Left ventricle myocardium superior (tissue), 1 donor: ENCODE measurements around the gene MACROD2. TPM values are rescaled to one million over a fixed set of nuclear protein-coding genes. Genes with fewer than 3 reads are reported as not detected.
"Not testable (repeated sequence)": the region's sequence is repeated elsewhere in the genome, so short reads cannot be mapped to it uniquely, and the experiment has no call there.

ENCODE experiments used
- ATAC-seq: fragments of 200-7000 bp; cut with Tn5 transposase; one replicate; pipeline ENCODE4 v1.9.1; 2020; ENCODE audit warnings: mild to moderate bottlenecking, moderate library complexity
- DNase-seq: peaks from one replicate; pipeline ENCODE4 v3.0.0-alpha.2; 2020
- intact Hi-C: fragments of 100-400 bp; cut with micrococcal nuclease; formaldehyde crosslinking; loops from one replicate; pipeline ENCODE4 v1.11.0; 2022
- total RNA-seq: library from RNA; stranded (reverse); fragmentation: NEBNext Ultra II Directional; extraction: Animal tissue kit (Norgen Biotek cat#: 25700); gene quantifications from one replicate; pipeline ENCODE4 v1.2.1, GENCODE V29; 2021
- donor health status: DM: no; HTN: yes; CAD: no; lungs with severe emphysema.

The MACROD2 gene
- total RNA-seq, 1 donor from 2014 or later, result 3.5 TPM

DNA sequence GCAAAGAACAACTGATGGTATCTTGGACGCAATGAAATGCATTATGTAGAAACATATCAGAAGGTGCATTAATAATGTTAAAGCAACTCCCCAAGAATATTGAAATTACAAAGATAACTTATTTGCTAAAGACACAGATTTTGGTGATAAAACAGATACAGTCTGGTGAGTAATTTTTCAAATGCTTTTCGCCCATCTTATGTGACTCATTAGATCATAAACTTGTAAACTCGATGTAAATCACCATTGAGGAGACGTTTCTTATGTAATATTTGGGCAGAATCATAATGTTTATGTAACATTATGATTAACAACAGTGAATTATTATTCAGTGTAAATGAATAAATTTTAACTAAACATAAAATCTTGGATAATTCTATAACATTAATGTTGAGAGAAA is 1969.8 kb downstream of the MACROD2 start:
- intact Hi-C loops, result no loop called here

DNA sequence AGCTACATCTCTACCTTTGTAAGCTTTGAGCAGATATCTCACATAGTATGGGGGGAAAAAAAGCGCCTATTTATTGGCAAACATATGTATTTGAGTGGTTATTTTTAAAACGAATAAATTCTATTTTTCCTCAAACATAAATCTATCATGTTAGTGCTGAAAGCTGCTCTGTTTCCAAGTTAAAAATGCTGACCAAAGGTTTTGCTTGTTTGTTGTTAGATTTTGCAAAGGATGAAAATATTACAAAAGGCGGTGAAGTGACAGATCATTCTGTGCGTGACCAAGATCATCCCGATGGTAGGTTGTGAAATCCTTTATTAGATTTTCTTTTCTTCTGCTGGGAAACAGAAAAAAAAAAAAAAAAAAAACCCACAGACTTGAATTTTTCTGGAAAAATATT is 1972.0 kb downstream of the MACROD2 start:
- intact Hi-C loops, result no loop called here
- ATAC-seq, result no peak
- DNase-seq, result no peak

More for the DNA sequence above, 1969.8 kb downstream of the MACROD2 start:
- no peak for ATAC-seq
- no peak for DNase-seq

DNA sequence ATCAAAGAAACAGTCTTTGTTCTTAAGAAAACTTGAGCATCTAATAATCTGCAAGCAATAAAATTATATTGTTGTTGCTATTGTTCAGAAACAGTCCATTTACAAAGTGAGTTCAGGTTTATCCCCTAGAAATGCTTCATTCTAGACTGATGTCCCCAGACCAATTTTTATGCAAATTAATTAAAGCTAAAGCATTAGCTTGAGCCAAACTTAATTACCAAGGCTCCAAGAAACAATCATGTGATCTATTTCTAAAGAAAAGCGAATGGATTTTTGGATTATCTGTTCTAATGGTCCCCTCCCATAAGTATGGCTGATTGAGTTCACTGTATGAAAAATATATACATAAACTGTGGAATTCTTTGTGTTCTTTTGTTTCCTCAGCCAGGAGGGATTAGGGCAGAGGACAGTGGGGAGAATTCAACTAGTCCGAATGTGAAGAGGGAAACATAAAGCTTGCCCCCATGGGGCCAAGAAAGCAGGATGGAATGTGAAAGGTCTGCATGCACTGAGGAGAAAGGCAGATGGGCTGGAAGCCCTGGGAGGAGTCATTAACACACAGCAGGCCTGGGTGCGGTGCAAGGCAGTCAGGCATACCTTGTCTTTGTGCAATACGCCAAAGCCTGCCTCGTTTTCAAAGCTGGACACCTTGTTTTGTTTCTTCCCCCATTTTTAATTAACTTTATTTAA is 1980.9 kb downstream of the MACROD2 start:
- intact Hi-C loops, result no loop called here
- DNase-seq, result no peak
- no peak for ATAC-seq

DNA sequence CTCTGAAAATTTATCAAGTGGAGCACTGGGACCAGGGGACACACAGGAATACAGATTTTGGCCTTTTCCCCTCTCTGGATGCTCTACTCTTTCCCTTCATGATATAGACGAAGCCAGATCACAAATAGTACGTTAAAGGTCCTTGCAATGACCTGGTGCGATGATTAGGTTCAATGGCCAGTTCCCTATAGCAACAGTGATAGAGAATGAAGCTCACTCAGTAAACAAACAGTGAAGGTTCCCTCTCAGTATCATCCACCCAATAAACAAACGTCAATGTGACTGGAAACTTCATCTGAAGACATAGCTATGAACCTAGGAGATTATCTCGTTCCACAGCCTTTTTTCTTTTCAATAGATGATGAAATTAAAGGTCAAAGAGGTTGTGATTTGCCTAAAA is 1981.7 kb downstream of the MACROD2 start:
- DNase-seq, result no peak
- no peak for ATAC-seq
- intact Hi-C loops, result no loop called here

DNA sequence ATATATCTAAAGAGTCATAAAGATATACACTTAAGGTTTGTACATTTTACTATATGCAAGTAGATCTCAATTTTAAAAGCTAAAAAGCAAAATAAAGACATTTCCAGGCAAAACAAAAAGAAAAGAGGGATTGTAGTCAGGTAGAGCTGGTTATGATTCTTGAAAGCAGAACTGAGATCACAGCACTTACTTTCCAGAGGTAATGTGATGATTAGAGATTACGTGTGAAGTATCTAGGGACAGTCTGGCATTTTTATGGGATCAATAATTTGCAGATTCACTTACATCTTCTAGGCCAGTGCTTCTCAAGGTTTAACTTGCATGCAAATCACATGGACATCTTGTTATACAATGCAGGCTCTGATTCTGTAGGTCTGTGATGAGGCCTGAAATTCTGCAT is 1982.4 kb downstream of the MACROD2 start:
- ATAC-seq, result no peak
- DNase-seq, result no peak
- intact Hi-C loops, result no loop called here

DNA sequence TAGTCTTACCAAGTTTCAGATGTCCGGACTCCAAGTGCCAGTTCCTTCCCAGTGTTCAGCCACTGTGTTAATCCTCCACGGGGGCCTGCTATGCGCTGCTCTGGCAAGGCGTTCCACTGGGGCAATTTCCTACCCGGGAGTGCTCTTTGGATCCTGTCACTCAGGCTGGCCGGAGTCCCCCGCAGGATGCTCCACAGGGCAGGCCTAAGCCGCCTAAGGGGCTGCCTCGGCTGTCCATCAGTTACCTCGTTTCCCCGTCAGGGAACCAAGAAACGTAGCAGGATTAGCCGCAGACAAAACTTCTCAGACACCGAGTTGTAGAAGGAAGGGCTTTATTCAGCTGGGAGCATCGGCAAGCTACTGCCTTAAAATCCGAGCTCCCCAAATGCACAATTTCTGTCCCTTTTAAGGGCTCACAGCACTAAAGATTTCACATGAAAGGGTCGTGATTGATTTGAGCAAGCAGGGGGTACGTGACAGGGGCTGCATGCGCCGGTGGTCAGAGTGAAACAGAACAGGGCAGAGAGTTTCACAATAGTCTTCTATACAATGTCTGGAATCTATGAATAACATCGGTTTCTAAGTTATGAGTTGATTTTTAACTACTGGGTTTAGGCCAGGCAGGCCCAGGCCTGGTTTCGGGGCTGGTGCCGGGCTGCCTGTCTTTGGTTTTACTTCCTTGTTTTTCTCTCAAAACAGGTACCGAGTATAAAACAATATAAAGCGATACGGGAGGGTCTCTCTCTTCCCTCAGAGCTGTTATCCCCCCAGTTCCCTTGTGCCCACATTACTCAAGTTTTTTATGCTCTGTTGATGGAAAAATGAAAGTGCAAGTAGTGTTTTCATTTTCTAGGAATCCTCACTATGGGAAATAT is 1990.4 kb downstream of the MACROD2 start:
- DNase-seq, ATAC-seq, intact Hi-C loops: not testable (repeated sequence)

DNA sequence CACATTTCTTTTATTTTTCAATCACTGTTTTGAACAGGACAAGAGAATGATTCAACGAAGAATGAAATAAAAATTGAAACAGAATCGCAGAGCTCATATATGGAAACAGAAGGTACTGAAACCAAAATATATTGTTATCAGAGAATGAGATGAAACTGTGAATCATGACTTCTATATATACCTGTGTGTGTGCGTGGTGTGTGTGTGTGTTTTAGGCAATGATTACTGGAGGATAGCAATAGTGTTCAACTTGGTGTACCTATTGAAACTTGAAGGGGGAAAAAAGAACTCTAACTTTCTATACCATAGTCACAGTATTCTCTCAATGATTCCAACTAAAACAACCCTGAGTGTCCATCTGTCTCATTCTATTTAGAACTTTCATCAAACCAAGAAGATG is 1991.4 kb downstream of the MACROD2 start:
- ATAC-seq (no peak), DNase-seq (no peak)
- intact Hi-C loops, result no loop called here

DNA sequence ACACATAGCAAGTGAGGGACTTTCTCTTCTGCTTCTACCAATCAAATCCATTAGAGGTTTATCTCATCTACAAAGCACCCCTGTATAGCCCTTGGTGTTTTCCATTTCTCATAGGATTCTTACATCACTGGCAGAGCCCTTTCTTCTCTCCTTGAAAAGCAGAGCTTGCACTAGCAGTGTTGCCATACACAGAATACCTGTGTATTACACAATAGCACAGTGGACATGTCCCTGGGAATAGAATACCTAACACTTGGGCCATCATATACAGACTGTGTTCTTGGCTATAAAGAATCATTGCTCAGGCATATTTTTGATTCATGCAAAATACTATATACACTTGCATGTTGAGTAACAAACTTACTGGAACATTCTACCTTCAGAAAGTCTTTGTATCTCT is 1996.0 kb downstream of the MACROD2 start:
- intact Hi-C loops, result no loop called here
- no peak for DNase-seq
- no peak for ATAC-seq

DNA sequence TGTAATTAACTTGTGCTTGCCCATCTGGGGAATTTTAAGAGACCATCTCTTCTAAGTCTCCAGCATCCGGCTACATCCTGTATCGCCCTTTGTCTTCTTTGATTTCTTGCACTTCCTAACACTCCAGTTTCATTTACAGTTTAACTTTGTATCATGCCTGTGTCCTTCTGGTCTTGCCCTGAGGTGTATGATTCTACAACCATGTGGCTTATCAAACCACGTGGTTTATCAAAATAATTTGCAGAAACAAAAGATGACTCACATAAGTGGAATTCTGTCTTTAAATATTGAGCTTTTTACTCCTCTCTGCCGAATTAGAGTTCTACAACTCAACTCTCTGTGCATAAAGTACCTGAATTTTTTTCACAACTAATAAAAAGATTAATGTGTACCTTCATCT is 1997.2 kb downstream of the MACROD2 start:
- ATAC-seq, result no peak

DNA sequence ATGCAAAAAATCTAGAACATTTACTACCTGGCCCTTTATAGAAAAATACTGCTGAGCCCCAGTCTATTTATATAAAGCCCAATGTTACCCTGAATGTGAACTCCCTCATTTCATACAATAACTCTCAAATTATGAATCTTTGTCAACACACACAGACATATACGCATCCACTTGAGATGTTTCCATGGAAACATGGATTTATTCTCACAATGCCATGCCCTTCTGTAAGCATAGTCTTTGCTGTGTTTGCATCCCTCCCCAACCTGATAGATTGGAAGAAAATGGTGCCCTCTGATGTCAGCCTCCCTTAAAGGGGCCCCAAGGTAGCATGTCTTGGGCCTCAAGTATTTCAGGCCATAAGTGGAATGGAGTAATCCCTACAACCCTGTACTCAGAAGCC is 2004.8 kb downstream of the MACROD2 start:
- intact Hi-C loops, result no loop called here
- ATAC-seq (no peak), DNase-seq (no peak)

More for the DNA sequence above, 1997.2 kb downstream of the MACROD2 start:
- intact Hi-C loops, result no loop called here
- no peak for DNase-seq

DNA sequence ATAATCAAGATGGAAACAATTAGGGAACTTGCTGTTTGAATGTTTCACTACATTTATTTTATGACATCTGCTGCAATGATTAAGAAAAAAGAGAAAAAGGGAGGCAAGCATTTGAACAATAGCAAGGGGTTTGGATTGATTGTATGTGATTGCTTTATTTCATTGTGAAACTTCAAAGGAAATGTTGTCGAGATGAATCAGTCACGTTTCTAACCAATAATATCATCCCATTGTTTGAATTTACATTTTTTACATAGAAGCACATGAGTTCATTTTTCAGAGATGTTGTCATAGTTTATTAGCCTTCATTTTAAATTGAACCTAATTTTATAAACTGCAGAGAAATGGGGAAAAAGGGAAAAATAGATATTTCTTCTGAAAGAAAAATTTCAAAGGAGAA is 2006.0 kb downstream of the MACROD2 start:
- DNase-seq, result no peak
- no peak for ATAC-seq
- intact Hi-C loops, result no loop called here

DNA sequence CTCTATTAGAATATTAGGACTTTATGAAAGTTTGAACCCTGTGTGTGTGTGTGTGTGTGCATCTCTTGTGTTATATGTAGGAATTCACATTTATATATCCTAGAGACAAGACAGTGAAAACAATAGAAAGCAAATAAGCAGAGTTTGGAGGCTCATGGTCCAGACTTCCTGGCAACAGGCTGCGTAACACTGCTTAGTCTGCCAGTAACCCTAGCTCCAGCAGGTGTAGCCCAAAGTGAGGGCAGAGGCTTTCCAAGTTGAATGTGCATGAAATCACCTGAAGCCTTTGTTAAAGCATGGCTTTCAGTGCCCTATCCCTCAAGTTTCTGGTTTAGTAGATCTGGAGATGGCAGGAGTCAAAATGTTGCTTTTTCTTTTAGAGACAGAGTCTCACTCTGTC is 2008.0 kb downstream of the MACROD2 start:
- ATAC-seq (no peak), DNase-seq (no peak)
- intact Hi-C loops, result no loop called here

DNA sequence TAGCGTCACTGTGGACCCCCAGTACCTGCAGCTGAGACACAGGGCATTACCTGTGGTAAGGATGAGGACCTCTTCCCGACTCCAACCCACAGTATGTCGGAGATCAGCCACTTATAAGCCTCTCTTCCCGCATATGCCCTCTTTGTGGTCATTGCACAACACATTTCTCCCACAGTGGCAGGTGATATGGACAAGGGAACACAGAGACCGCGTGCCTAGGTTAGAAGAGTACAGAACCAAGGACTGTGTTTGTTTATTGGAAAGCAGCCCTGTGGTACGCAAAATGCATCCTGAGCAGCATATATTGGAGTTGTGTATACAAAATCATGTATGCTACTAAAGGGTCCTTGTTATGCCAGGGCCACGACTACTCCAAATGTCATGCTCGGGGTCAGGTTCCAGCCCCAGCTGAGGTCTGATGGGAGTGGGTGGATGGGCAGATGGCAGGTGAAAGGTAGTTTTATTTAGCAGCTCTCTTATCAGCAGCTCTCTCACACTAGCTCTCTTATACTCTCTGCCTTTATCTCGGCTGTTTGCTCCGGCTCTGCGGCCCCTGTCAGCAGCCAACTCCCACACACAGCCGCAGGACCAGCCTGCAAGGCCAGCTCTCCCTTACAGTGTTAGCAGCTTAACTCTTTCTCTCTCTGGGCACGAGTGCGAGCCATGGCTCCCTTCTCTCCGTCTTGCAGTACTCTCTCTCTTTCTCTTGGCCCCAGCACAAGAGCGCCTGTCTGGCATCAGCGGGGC is 2009.0 kb downstream of the MACROD2 start:
- DNase-seq, result peak; percentile 75
- intact Hi-C loops, result no loop called here
- peak; percentile 99 for ATAC-seq

DNA sequence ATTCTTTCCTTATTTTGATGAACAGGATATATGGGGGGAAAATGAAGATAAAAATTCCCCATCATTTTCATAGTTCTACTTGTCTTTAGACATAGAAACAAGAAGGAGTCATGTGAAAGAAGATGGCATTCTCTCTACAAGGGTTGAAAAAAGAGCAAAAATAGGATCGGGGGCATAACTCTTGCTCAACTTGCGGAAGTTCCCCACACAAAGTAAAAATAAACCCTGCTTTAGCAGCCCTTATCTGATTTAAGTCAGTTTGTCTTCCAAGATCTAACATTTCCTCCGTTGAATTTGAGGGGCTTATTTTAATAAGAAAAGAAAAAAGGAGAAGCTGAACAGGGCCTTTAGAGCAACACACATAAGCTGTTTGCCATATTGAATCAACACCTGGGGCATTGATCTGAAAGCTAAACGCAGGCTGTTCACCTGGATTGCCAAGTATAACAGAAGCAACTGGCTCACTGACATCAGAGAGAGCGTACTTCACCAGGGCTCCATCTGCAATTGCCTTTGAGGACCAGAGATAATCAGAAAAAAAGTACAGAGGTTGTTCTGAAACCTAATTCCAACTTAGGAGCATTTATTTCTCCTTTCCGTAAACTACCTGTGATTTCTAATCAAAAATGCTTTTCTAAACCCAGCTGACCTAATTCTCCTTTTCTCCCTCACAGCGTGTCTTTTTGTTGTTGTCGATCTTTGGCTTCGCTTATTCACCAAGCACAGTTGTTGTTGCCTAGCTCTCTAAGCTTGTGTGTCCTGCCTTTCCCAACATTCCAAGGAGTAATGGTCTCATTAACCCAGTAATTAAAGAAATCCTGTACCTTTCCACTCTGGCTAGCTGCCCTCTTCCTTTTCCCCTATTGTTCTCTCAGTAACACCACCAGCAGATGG is 2010.0 kb downstream of the MACROD2 start:
- DNase-seq (no peak), ATAC-seq (no peak)
- intact Hi-C loops, result no loop called here

DNA sequence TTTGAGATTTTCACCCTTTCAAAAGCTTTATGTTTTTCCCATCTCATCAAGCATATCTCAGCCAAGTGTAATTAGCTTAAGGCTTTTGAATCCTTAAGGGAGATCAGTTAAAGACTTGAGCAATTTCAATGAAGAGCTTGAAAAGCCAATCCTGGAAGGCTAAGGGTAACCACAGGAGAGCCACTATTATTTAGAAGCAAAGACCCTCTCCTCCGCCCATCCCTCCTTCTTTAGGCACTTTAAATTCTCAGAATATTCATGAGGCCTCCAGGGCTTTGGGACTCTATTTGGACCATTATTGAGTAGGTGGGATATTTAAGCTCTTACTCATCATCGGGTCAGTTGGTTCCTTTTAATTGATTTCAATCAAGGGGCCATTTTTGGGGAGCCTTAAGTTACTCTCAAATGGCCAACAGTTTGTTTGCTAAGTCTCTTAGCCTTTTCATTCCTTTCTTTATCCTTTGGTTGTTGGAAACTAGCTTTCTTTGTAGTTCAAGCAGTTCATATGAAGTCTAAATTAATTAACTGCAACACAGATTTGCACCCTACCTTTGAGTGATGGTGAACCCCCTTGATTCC is 2010.7 kb downstream of the MACROD2 start:
- intact Hi-C loops, result no loop called here
- ATAC-seq, result no peak
- no peak for DNase-seq

DNA sequence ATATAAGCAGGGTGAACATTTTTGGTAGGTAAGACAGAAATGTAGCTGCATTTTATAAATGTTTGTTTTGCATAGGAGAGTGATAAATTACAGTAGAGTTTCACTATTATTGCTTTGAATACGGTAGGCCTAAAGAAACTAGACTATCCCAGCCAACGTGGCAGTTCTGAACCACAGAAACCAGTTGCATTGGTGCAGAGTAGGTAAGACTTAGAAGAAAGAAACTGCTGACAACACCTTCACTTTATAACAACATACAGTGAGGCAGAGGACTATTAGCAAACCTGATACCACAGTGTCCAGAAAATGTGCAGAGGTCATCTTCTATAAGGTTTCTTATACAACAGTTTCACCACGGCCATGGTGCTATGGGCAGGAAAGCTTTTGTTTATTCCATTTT is 2011.8 kb downstream of the MACROD2 start:
- ATAC-seq (no peak), DNase-seq (no peak)
- intact Hi-C loops, result no loop called here

DNA sequence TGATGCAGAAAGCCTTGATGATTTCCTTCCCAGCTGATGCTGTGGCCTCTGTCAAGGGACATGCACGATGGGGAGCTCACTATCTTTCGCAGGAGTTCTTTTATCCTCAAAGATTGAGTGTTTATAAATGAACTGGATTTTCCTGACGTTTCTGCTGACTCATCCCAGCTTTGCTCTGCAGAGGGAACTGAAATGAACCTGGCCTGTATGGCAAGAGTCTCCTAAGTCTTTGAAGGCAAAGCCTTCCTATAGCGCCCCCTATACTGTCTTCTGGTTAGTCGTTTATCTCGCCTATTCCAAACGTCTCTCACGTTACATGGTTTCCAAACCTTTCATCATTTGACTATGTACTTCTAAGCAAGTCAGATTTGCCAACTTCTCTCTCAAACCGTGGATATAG is 2012.6 kb downstream of the MACROD2 start:
- ATAC-seq, result no peak
- intact Hi-C loops, result no loop called here
- no peak for DNase-seq

DNA sequence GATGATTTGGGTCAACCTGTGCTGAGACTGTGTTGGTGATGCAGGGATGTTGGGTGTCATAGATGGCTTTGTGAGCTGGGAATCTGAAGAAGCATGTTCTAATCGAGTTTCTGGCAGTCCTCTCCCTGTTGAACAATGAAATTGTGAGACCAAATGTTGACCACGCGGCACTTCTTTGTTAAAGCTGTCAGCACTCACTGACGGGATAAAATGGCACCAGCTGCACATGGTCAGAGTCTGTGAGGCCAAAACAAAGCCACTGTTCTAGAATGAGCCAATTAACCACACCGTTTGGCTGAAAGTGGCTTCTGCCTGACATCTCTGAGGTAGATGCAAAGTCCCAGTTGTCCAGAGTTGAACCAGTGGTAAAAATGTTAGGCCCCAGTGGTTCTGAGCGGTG is 2015.7 kb downstream of the MACROD2 start:
- intact Hi-C loops, result no loop called here
- ATAC-seq (peak; percentile 21), DNase-seq (no peak)

DNA sequence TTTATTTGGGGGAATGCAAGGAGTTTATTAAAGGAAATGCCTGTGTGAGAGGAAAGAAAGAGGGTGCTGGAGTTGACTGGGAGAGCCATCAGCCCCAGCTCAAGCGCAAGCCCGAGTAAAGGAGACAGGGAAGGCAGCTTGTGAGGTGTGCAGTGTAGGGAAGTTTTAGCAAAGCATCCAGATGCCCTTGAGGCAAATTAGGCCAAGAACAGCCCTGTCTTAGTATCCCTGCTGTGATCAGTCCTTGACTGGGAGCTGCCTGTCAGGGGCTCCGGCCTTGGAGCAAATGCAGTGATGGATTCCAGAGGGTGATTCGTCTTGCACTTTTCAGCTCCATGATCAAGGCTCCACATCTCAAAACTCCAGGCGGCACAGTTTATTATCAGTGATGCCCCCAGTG is 2016.2 kb downstream of the MACROD2 start:
- ATAC-seq (no peak), DNase-seq (no peak)
- intact Hi-C loops, result no loop called here
